SJSA1 (cell line): ENCODE measurements around the gene PABPN1. TPM values are rescaled to one million over a fixed set of nuclear protein-coding genes. Genes with fewer than 3 reads are reported as not detected.

Experiments used
- DNase-seq, 2 experiments: peaks; one replicate each; pipeline ENCODE4 v3.0.0-alpha.2; 2015 to 2020; ENCODE audit warnings: low spot score in 2 of 2, low read depth in 1 of 2
- H3K27ac ChIP-seq: fragments of 250-450 bp; sonication (Bioruptor Pico); 2 replicates; pipeline ENCODE4 v1.5.1; 2020; ENCODE audit warnings: mild to moderate bottlenecking, moderate library complexity
- H3K27me3 ChIP-seq: fragments of 250-450 bp; sonication (Bioruptor Pico); replicated peaks from 2 replicates; pipeline ENCODE4 v1.5.1; 2020; ENCODE audit warnings: mild to moderate bottlenecking, moderate library complexity
- H3K36me3 ChIP-seq: fragments of 250-450 bp; sonication (Bioruptor Pico); 2 replicates; pipeline ENCODE4 v1.5.1; 2020; ENCODE audit warnings: mild to moderate bottlenecking
- H3K4me1 ChIP-seq: fragments of 250-450 bp; sonication (Bioruptor Pico); replicated peaks from 2 replicates; pipeline ENCODE4 v1.6.1; 2021; ENCODE audit warnings: mild to moderate bottlenecking
- H3K4me3 ChIP-seq: fragments of 250-450 bp; sonication (Bioruptor Pico); 2 replicates; pipeline ENCODE4 v1.5.1; 2020; ENCODE audit warnings: mild to moderate bottlenecking
- H3K9me3 ChIP-seq: fragments of 250-450 bp; sonication (Bioruptor Pico); replicated peaks from 2 replicates; pipeline ENCODE4 v1.5.1; 2020; ENCODE audit warnings: mild to moderate bottlenecking
- total RNA-seq: library from RNA; depleted of rRNA; stranded (reverse); fragments of >200 nt; shearing (Covaris generic); gene quantifications from 2 replicates; pipeline ENCODE4 v1.2.3, GENCODE V29; 2014

PABPN1 gene
- total RNA-seq, 1 experiment from 2014 or later = 93.4 TPM

GRCh38 chr14:23353433-23353780 lies 32.1 kb downstream of the PABPN1 start:
- no peaks in the 10 kb centered on the region for H3K9me3 ChIP-seq
- no peaks in the 10 kb centered on the region for H3K36me3 ChIP-seq
- peaks cover 54% of the 10 kb centered on the region for H3K27me3 ChIP-seq
- H3K4me3 ChIP-seq = no peak overlapping the region
- no peak overlapping the region for H3K27ac ChIP-seq
- DNase-seq = no peak
- peaks cover 11% of the 10 kb centered on the region for H3K4me1 ChIP-seq

- H3K9me3 ChIP-seq = no peaks in the 10 kb centered on the region
- no peak for DNase-seq
Measured at GRCh38 chr14:23354990-23355389, 33.7 kb downstream of the PABPN1 start.

GRCh38 chr14:23355871-23356435 lies 34.7 kb downstream of the PABPN1 start:
- no peaks in the 10 kb centered on the region for H3K9me3 ChIP-seq
- peaks cover 11% of the 10 kb centered on the region for H3K4me1 ChIP-seq
- DNase-seq = no peak
- H3K36me3 ChIP-seq = no peaks in the 10 kb centered on the region
- peaks cover 54% of the 10 kb centered on the region for H3K27me3 ChIP-seq
- no peak overlapping the region for H3K4me3 ChIP-seq
- H3K27ac ChIP-seq = no peak overlapping the region

More at GRCh38 chr14:23354990-23355389, 33.7 kb downstream of the PABPN1 start:
- no peak overlapping the region for H3K27ac ChIP-seq
- H3K4me3 ChIP-seq = no peak overlapping the region
- H3K4me1 ChIP-seq = peaks cover 11% of the 10 kb centered on the region
- H3K36me3 ChIP-seq = no peaks in the 10 kb centered on the region
- H3K27me3 ChIP-seq = peaks cover 54% of the 10 kb centered on the region

GRCh38 chr14:23356662-23357061 lies 35.4 kb downstream of the PABPN1 start:
- no peak for DNase-seq
- Histone ChIP-seq H3K27ac (no peak overlapping the region), H3K9me3 (no peaks in the 10 kb centered on the region), H3K27me3 (peaks cover 52% of the 10 kb centered on the region), H3K4me3 (no peak overlapping the region), H3K36me3 (no peaks in the 10 kb centered on the region), H3K4me1 (peaks cover 11% of the 10 kb centered on the region)

GRCh38 chr14:23357261-23357660 lies 36.0 kb downstream of the PABPN1 start:
- peaks cover 6% of the 10 kb centered on the region for H3K4me1 ChIP-seq
- H3K27ac ChIP-seq = no peak overlapping the region
- no peak for DNase-seq
- no peaks in the 10 kb centered on the region for H3K9me3 ChIP-seq
- peaks cover 52% of the 10 kb centered on the region for H3K27me3 ChIP-seq
- no peak overlapping the region for H3K4me3 ChIP-seq
- no peaks in the 10 kb centered on the region for H3K36me3 ChIP-seq

GRCh38 chr14:23358042-23358441 lies 36.8 kb downstream of the PABPN1 start:
- Histone ChIP-seq H3K4me3 (no peak overlapping the region), H3K27me3 (peaks cover 47% of the 10 kb centered on the region), H3K36me3 (no peaks in the 10 kb centered on the region), H3K9me3 (no peaks in the 10 kb centered on the region), H3K27ac (no peak overlapping the region), H3K4me1 (no peaks in the 10 kb centered on the region)
- no peak for DNase-seq

- peaks cover 48% of the 10 kb centered on the region for H3K27me3 ChIP-seq
- H3K36me3 ChIP-seq = no peaks in the 10 kb centered on the region
- DNase-seq = no peak
- no peak overlapping the region for H3K27ac ChIP-seq
- no peak overlapping the region for H3K4me3 ChIP-seq
- no peaks in the 10 kb centered on the region for H3K4me1 ChIP-seq
- no peaks in the 10 kb centered on the region for H3K9me3 ChIP-seq
Measured at GRCh38 chr14:23358553-23359166, 37.4 kb downstream of the PABPN1 start.

GRCh38 chr14:23359167-23359626 lies 37.9 kb downstream of the PABPN1 start:
- Histone ChIP-seq H3K27ac (no peak overlapping the region), H3K9me3 (no peaks in the 10 kb centered on the region), H3K4me1 (no peaks in the 10 kb centered on the region), H3K36me3 (no peaks in the 10 kb centered on the region), H3K27me3 (peaks cover 44% of the 10 kb centered on the region), H3K4me3 (no peak overlapping the region)
- DNase-seq = no peak

GRCh38 chr14:23359722-23360447 lies 38.6 kb downstream of the PABPN1 start:
- no peaks in the 10 kb centered on the region for H3K36me3 ChIP-seq
- no peaks in the 10 kb centered on the region for H3K4me1 ChIP-seq

GRCh38 chr14:23360496-23360895 lies 39.2 kb downstream of the PABPN1 start:
- Histone ChIP-seq H3K27ac (no peak overlapping the region), H3K4me1 (no peaks in the 10 kb centered on the region), H3K36me3 (no peaks in the 10 kb centered on the region), H3K9me3 (no peaks in the 10 kb centered on the region), H3K4me3 (no peak overlapping the region), H3K27me3 (peaks cover 49% of the 10 kb centered on the region)
- no peak for DNase-seq

More at GRCh38 chr14:23359722-23360447, 38.6 kb downstream of the PABPN1 start:
- H3K27ac ChIP-seq = no peak overlapping the region
- DNase-seq = no peak
- H3K27me3 ChIP-seq = peaks cover 44% of the 10 kb centered on the region
- H3K4me3 ChIP-seq = no peak overlapping the region
- H3K9me3 ChIP-seq = no peaks in the 10 kb centered on the region

GRCh38 chr14:23361320-23361719 lies 40.1 kb downstream of the PABPN1 start:
- no peaks in the 10 kb centered on the region for H3K36me3 ChIP-seq
- H3K9me3 ChIP-seq = no peaks in the 10 kb centered on the region
- H3K27ac ChIP-seq = no peak overlapping the region
- peaks cover 53% of the 10 kb centered on the region for H3K27me3 ChIP-seq
- no peaks in the 10 kb centered on the region for H3K4me1 ChIP-seq
- no peak for DNase-seq
- no peak overlapping the region for H3K4me3 ChIP-seq

GRCh38 chr14:23361763-23362162 lies 40.5 kb downstream of the PABPN1 start:
- Histone ChIP-seq H3K4me3 (no peak overlapping the region), H3K4me1 (no peaks in the 10 kb centered on the region), H3K27me3 (peaks cover 54% of the 10 kb centered on the region), H3K27ac (no peak overlapping the region), H3K9me3 (no peaks in the 10 kb centered on the region), H3K36me3 (no peaks in the 10 kb centered on the region)
- no peak for DNase-seq

- H3K27ac ChIP-seq = no peak overlapping the region
- no peaks in the 10 kb centered on the region for H3K36me3 ChIP-seq
- no peaks in the 10 kb centered on the region for H3K4me1 ChIP-seq
- DNase-seq = no peak
- no peaks in the 10 kb centered on the region for H3K9me3 ChIP-seq
- H3K27me3 ChIP-seq = peaks cover 54% of the 10 kb centered on the region
- H3K4me3 ChIP-seq = no peak overlapping the region
Measured at GRCh38 chr14:23362200-23362599, 40.9 kb downstream of the PABPN1 start.
